ENCODE results near the gene ERMARD.
A peak's percentile ranks its signal among the peaks of the same experiment; 100 is the strongest.

Gene ERMARD

GRCh38 chr6:169726049-169726400, 25.4 kb upstream of the ERMARD start:
- H3K4me1 ChIP-seq (ENCODE audit: control insufficient read depth, low read length) = peaks cover 53% of the 10 kb centered on the region
- TF ChIP-seq EZH2phosphoT487 (IDR thresholded peaks at IDR 0.05; ENCODE audit: borderline replicate concordance, low read length) = no peak
- peak overlapping the region; percentile 83 for H3K4me3 ChIP-seq (ENCODE audit: low read length)
- H3K79me2 ChIP-seq (ENCODE audit: control insufficient read depth, low read length) = peaks cover 41% of the 10 kb centered on the region
- H3K27me3 ChIP-seq (ENCODE audit: control insufficient read depth, low read length) = no peaks in the 10 kb centered on the region
- no peaks in the 10 kb centered on the region for H3K9me3 ChIP-seq (ENCODE audit: control insufficient read depth, insufficient read depth, low read length)
- H3K27ac ChIP-seq (ENCODE audit: low read depth, low read length) = no peak overlapping the region
- peaks cover 22% of the 10 kb centered on the region for H3F3A ChIP-seq (ENCODE audit: control insufficient read depth, insufficient read depth)
- H3K4me2 ChIP-seq (ENCODE audit: low read length) = peak overlapping the region; percentile 87
- no peaks in the 10 kb centered on the region for H3K9me2 ChIP-seq (replicated peaks; ENCODE audit: control insufficient read depth, low read length)
- peaks cover 21% of the 10 kb centered on the region for H3K36me3 ChIP-seq (ENCODE audit: control insufficient read depth, low read length)
- peaks cover 8% of the 10 kb centered on the region; the same call in 1 of the 2 replicates for H4K20me1 ChIP-seq (ENCODE audit: control insufficient read depth, insufficient read depth, low read depth, low read length)

GRCh38 chr6:169726963-169727362, 24.5 kb upstream of the ERMARD start:
- peaks cover 24% of the 10 kb centered on the region for H3F3A ChIP-seq (ENCODE audit: control insufficient read depth, insufficient read depth)
- no peak overlapping the region for H3K4me3 ChIP-seq (ENCODE audit: low read length)
- H3K9me3 ChIP-seq (ENCODE audit: control insufficient read depth, insufficient read depth, low read length) = no peaks in the 10 kb centered on the region
- TF ChIP-seq EZH2phosphoT487 (IDR thresholded peaks at IDR 0.05; ENCODE audit: borderline replicate concordance, low read length) (no peak), CTCF (IDR thresholded peaks at IDR 0.05; ENCODE audit: low read depth, low read length, poor library complexity, severe bottlenecking) (no peak)
- peaks cover 8% of the 10 kb centered on the region; the same call in 1 of the 2 replicates for H4K20me1 ChIP-seq (ENCODE audit: control insufficient read depth, insufficient read depth, low read depth, low read length)
- H3K4me1 ChIP-seq (ENCODE audit: control insufficient read depth, low read length) = peaks cover 45% of the 10 kb centered on the region
- H3K4me2 ChIP-seq (ENCODE audit: low read length) = peak overlapping the region; percentile 87
- peaks cover 32% of the 10 kb centered on the region for H3K79me2 ChIP-seq (ENCODE audit: control insufficient read depth, low read length)
- H3K27me3 ChIP-seq (ENCODE audit: control insufficient read depth, low read length) = no peaks in the 10 kb centered on the region
- no peaks in the 10 kb centered on the region for H3K9me2 ChIP-seq (replicated peaks; ENCODE audit: control insufficient read depth, low read length)
- peaks cover 18% of the 10 kb centered on the region for H3K36me3 ChIP-seq (ENCODE audit: control insufficient read depth, low read length)
- no peak overlapping the region for H3K27ac ChIP-seq (ENCODE audit: low read depth, low read length)

- H3K79me2 ChIP-seq (ENCODE audit: control insufficient read depth, low read length) = peaks cover 11% of the 10 kb centered on the region
- H3K9me2 ChIP-seq (replicated peaks; ENCODE audit: control insufficient read depth, low read length) = no peaks in the 10 kb centered on the region
- H4K20me1 ChIP-seq (ENCODE audit: control insufficient read depth, insufficient read depth, low read depth, low read length) = no peaks in the 10 kb centered on the region
- no peak overlapping the region for H3K4me3 ChIP-seq (ENCODE audit: low read length)
- no peaks in the 10 kb centered on the region for H3K9me3 ChIP-seq (ENCODE audit: control insufficient read depth, insufficient read depth, low read length)
- H3K27me3 ChIP-seq (ENCODE audit: control insufficient read depth, low read length) = no peaks in the 10 kb centered on the region
- H3K4me2 ChIP-seq (ENCODE audit: low read length) = no peak overlapping the region
- H3K4me1 ChIP-seq (ENCODE audit: control insufficient read depth, low read length) = peaks cover 45% of the 10 kb centered on the region
- no peak overlapping the region for H3K27ac ChIP-seq (ENCODE audit: low read depth, low read length)
- peaks cover 20% of the 10 kb centered on the region for H3F3A ChIP-seq (ENCODE audit: control insufficient read depth, insufficient read depth)
- H3K36me3 ChIP-seq (ENCODE audit: control insufficient read depth, low read length) = peaks cover 9% of the 10 kb centered on the region
- TF ChIP-seq EZH2phosphoT487 (IDR thresholded peaks at IDR 0.05; ENCODE audit: borderline replicate concordance, low read length) = no peak
- no peak for TF ChIP-seq CTCF (IDR thresholded peaks at IDR 0.05; ENCODE audit: low read depth, low read length, poor library complexity, severe bottlenecking)
Measured at GRCh38 chr6:169729961-169730360, 21.5 kb upstream of the ERMARD start.

- Histone ChIP-seq H3K36me3 (ENCODE audit: control insufficient read depth, low read length) (no peaks in the 10 kb centered on the region), H3K27me3 (ENCODE audit: control insufficient read depth, low read length) (no peaks in the 10 kb centered on the region), H3K27ac (ENCODE audit: low read depth, low read length) (no peak overlapping the region), H3F3A (ENCODE audit: control insufficient read depth, insufficient read depth) (no peaks in the 10 kb centered on the region), H3K79me2 (ENCODE audit: control insufficient read depth, low read length) (no peaks in the 10 kb centered on the region), H3K4me2 (ENCODE audit: low read length) (no peak overlapping the region), H3K9me3 (ENCODE audit: control insufficient read depth, insufficient read depth, low read length) (no peaks in the 10 kb centered on the region), H4K20me1 (ENCODE audit: control insufficient read depth, insufficient read depth, low read depth, low read length) (no peaks in the 10 kb centered on the region), H3K9me2 (replicated peaks; ENCODE audit: control insufficient read depth, low read length) (no peaks in the 10 kb centered on the region), H3K4me1 (ENCODE audit: control insufficient read depth, low read length) (peaks cover 8% of the 10 kb centered on the region), H3K4me3 (ENCODE audit: low read length) (no peak overlapping the region)
- TF ChIP-seq EZH2phosphoT487 (IDR thresholded peaks at IDR 0.05; ENCODE audit: borderline replicate concordance, low read length) (no peak), CTCF (IDR thresholded peaks at IDR 0.05; ENCODE audit: low read depth, low read length, poor library complexity, severe bottlenecking) (no peak)
Measured at GRCh38 chr6:169738204-169738975, 13.0 kb upstream of the ERMARD start.

Data from DOHH2 (cell line).